Measurements from ENCODE around the gene SIX2. TPM values are rescaled to one million over a fixed set of nuclear protein-coding genes. Genes with fewer than 3 reads are reported as not detected.

Gene SIX2
- total RNA-seq, 1 experiment from 2014 or later, result 0.51 TPM

DNA sequence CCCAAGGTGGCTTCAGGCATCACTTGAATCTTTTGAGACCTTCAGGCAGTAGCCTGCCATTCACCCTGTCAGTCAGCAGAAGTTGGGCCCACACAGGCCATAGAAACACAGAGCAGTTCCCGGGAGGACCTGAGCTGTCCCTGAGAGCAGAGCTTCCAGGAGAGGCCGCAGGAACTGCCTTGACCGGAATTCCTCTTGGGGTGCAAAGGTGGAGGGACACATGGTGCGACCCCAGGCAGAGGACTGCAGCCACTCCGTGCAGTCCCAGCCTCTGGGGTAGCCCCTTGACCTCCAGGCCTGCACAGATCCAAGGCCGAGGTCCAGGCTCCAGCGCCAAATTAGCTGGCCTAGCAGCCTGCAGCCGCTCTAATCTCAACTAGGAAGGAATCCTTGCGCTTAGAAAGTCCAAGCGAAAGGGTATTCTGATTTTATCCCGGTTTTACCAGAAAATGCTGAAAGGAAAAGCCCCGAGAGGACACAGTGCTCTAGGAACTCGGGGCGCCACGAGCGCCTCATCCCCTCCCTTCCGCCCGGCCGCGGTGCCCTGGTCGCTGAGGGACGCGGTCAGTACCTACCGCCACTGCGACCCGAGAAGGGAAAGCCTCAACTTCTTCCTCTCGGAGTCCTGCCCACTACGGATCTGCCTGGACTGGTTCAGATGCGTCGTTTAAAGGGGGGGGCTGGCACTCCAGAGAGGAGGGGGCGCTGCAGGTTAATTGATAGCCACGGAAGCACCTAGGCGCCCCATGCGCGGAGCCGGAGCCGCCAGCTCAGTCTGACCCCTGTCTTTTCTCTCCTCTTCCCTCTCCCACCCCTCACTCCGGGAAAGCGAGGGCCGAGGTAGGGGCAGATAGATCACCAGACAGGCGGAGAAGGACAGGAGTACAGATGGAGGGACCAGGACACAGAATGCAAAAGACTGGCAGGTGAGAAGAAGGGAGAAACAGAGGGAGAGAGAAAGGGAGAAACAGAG, 5.4 kb downstream of the SIX2 start:
- no peaks in the 10 kb centered on the region for H3K9me3 ChIP-seq (ENCODE audit: control insufficient read depth, insufficient read depth, low read depth, low read length)
- H3K27ac ChIP-seq (ENCODE audit: low read length), result no peak overlapping the region
- no peak overlapping the region for H3K4me3 ChIP-seq (ENCODE audit: low read depth in 2 of 2, low read length in 2 of 2)
- TF ChIP-seq, protein P1, sequence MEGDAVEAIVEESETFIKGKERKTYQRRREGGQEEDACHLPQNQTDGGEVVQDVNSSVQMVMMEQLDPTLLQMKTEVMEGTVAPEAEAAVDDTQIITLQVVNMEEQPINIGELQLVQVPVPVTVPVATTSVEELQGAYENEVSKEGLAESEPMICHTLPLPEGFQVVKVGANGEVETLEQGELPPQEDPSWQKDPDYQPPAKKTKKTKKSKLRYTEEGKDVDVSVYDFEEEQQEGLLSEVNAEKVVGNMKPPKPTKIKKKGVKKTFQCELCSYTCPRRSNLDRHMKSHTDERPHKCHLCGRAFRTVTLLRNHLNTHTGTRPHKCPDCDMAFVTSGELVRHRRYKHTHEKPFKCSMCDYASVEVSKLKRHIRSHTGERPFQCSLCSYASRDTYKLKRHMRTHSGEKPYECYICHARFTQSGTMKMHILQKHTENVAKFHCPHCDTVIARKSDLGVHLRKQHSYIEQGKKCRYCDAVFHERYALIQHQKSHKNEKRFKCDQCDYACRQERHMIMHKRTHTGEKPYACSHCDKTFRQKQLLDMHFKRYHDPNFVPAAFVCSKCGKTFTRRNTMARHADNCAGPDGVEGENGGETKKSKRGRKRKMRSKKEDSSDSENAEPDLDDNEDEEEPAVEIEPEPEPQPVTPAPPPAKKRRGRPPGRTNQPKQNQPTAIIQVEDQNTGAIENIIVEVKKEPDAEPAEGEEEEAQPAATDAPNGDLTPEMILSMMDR (IDR thresholded peaks at IDR 0.05), result no peak
- no peak for TF ChIP-seq SIN3A (IDR thresholded peaks at IDR 0.05; ENCODE audit: borderline replicate concordance, insufficient read depth, low read depth, low read length)
- TF ChIP-seq REST (IDR thresholded peaks at IDR 0.05; ENCODE audit: insufficient read depth in 1 of 2, low read depth in 2 of 2, low read length in 1 of 2), result no peak
- TF ChIP-seq POLR2AphosphoS5 (IDR thresholded peaks at IDR 0.05; ENCODE audit: low read depth, low read length), result no peak
- no peak for TF ChIP-seq TCF7L2 (IDR thresholded peaks at IDR 0.05; ENCODE audit: low read depth, low read length)
- no TSS peak for BruUV-seq (replicated peaks)
- ATAC-seq, result no peak
- in situ Hi-C loops (cut with HindIII; ENCODE audit: low pct_unique_long_range_greater_than_20kb, low sequenced_read_pairs) (no loop called here), intact Hi-C loops (cut with micrococcal nuclease; ENCODE audit: unreplicated experiment) (no loop called here)
- no peaks in the 10 kb centered on the region for H3K36me3 ChIP-seq (ENCODE audit: control insufficient read depth, insufficient read depth, low read length)
- POLR2A ChIA-PET, result interaction anchor here (0.7 kb wide), 2 partner anchors 25 to 286 kb away, joined by 3 to 5 read pairs; no protein-coding TSS in a partner anchor
- H3K4me1 ChIP-seq (ENCODE audit: control insufficient read depth, insufficient read depth, low read length), result no peaks in the 10 kb centered on the region
- H3K27me3 ChIP-seq (ENCODE audit: control insufficient read depth, insufficient read depth, low read length), result peaks cover 7% of the 10 kb centered on the region
- CTCF ChIA-PET, result no interaction called here
- DNase-seq (ENCODE audit: low read depth, low spot score), result no peak

DNA sequence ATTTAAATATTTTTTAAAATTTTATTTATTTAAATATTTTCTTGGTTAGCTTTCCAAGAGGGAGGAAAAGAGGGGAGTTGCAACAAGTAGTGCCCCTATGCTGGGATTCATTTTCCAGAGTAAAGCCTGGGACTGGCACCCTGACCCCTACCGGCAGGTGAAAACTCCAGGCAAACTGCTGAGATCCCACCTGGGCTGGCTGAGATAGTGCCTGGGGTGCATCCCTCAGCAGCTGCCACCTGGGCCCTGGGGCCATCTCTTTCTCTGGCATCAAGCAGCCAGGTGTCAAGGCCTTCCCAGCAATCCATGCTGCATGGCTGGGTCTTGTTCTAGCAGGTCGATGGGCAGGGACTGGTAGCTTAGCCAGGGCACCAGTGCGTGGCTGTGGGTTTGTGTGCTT, 6.6 kb downstream of the SIX2 start:
- no TSS peak for BruUV-seq (replicated peaks)
- intact Hi-C loops (cut with micrococcal nuclease; ENCODE audit: unreplicated experiment) (no loop called here), in situ Hi-C loops (cut with HindIII; ENCODE audit: low pct_unique_long_range_greater_than_20kb, low sequenced_read_pairs) (no loop called here)
- no peak for TF ChIP-seq SIN3A (IDR thresholded peaks at IDR 0.05; ENCODE audit: borderline replicate concordance, insufficient read depth, low read depth, low read length)
- no peak for TF ChIP-seq TCF7L2 (IDR thresholded peaks at IDR 0.05; ENCODE audit: low read depth, low read length)
- TF ChIP-seq, protein P1 (IDR thresholded peaks at IDR 0.05), result no peak
- no peak for TF ChIP-seq POLR2AphosphoS5 (IDR thresholded peaks at IDR 0.05; ENCODE audit: low read depth, low read length)
- no peak for TF ChIP-seq REST (IDR thresholded peaks at IDR 0.05; ENCODE audit: insufficient read depth in 1 of 2, low read depth in 2 of 2, low read length in 1 of 2)
- H3K4me1 ChIP-seq (ENCODE audit: control insufficient read depth, insufficient read depth, low read length), result no peaks in the 10 kb centered on the region
- CTCF ChIA-PET, result no interaction called here
- H3K36me3 ChIP-seq (ENCODE audit: control insufficient read depth, insufficient read depth, low read length), result no peaks in the 10 kb centered on the region
- no peak for DNase-seq (ENCODE audit: low read depth, low spot score)
- H3K9me3 ChIP-seq (ENCODE audit: control insufficient read depth, insufficient read depth, low read depth, low read length), result no peaks in the 10 kb centered on the region
- no peak for ATAC-seq
- POLR2A ChIA-PET, result no interaction called here
- no peak overlapping the region for H3K4me3 ChIP-seq (ENCODE audit: low read depth in 2 of 2, low read length in 2 of 2)
- H3K27ac ChIP-seq (ENCODE audit: low read length), result no peak overlapping the region
- peaks cover 12% of the 10 kb centered on the region for H3K27me3 ChIP-seq (ENCODE audit: control insufficient read depth, insufficient read depth, low read length)
